Endothelial cell of umbilical vein (primary cell): Measurements from ENCODE around the gene COPRS.

Experiments
- CTCF ChIP-seq, 2 donors: IDR thresholded peaks; 1 replicate in 1 of 2; 2 replicates in 1 of 2; pipeline ENCODE4 v1.5.1; 2011; ENCODE audit warnings: low read length in 2 of 2, mild to moderate bottlenecking in 2 of 2, moderate library complexity in 2 of 2, control low read depth in 1 of 2, inconsistent platforms in 1 of 2, low read depth in 1 of 2; ENCODE audit not compliant: insufficient read depth in 1 of 2; ENCODE audit errors: extremely low read depth in 1 of 2
- EZH2 ChIP-seq: IDR thresholded peaks from 2 replicates; pipeline ENCODE4 v1.6.1; 2012; ENCODE audit warnings: borderline replicate concordance, low read depth, mild to moderate bottlenecking, moderate library complexity, low read length, inconsistent platforms; ENCODE audit not compliant: severe bottlenecking
- GATA2 ChIP-seq: IDR thresholded peaks from 2 replicates; pipeline ENCODE4 v1.7.0; 2011; ENCODE audit warnings: low read depth, mild to moderate bottlenecking, moderate library complexity, mixed read lengths, low read length; ENCODE audit not compliant: insufficient read length, insufficient read depth
- MAX ChIP-seq: IDR thresholded peaks from 2 replicates; pipeline ENCODE4 v1.6.1; 2011; ENCODE audit not compliant: insufficient read depth, insufficient read length
- MYC ChIP-seq: IDR thresholded peaks from one replicate; pipeline ENCODE4 v1.6.1; 2011; ENCODE audit warnings: mild to moderate bottlenecking, low read depth, low read length
- POLR2A ChIP-seq: IDR thresholded peaks from 2 replicates; pipeline ENCODE4 v1.6.1; 2012; ENCODE audit warnings: low read depth, mild to moderate bottlenecking, control low read depth, low read length
- POLR2AphosphoS5 ChIP-seq: IDR thresholded peaks from 2 replicates; pipeline ENCODE4 v1.6.1; 2012; ENCODE audit warnings: low read depth, mild to moderate bottlenecking, control low read depth, low read length, moderate library complexity; ENCODE audit not compliant: insufficient read depth

GRCh38 chr17:31902693-31903092, 43.6 kb upstream of the COPRS start:
- TF ChIP-seq CTCF (IDR thresholded peaks at IDR 0.05; ENCODE audit: extremely low read depth in 1 of 2, insufficient read depth in 1 of 2, low read depth in 1 of 2, low read length in 2 of 2), result no peak
- no peak for TF ChIP-seq POLR2A
- no peak for TF ChIP-seq EZH2
- no peak for TF ChIP-seq POLR2AphosphoS5
- no peak for TF ChIP-seq MYC
- TF ChIP-seq GATA2, result no peak
- TF ChIP-seq MAX, result no peak
